ENCODE data around the gene COL6A3.

- TF ChIP-seq, protein P1, sequence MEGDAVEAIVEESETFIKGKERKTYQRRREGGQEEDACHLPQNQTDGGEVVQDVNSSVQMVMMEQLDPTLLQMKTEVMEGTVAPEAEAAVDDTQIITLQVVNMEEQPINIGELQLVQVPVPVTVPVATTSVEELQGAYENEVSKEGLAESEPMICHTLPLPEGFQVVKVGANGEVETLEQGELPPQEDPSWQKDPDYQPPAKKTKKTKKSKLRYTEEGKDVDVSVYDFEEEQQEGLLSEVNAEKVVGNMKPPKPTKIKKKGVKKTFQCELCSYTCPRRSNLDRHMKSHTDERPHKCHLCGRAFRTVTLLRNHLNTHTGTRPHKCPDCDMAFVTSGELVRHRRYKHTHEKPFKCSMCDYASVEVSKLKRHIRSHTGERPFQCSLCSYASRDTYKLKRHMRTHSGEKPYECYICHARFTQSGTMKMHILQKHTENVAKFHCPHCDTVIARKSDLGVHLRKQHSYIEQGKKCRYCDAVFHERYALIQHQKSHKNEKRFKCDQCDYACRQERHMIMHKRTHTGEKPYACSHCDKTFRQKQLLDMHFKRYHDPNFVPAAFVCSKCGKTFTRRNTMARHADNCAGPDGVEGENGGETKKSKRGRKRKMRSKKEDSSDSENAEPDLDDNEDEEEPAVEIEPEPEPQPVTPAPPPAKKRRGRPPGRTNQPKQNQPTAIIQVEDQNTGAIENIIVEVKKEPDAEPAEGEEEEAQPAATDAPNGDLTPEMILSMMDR (IDR thresholded peaks at IDR 0.05): no peak
- TF ChIP-seq POLR2AphosphoS5 (IDR thresholded peaks at IDR 0.05) (no peak), POLR2A (IDR thresholded peaks at IDR 0.05) (no peak)
Observed at GRCh38 chr2:237429753-237430152, 15.8 kb upstream of the COL6A3 start.
